HCT116 (cell line): ENCODE results near the gene RGS6. TPM values are rescaled to one million over a fixed set of nuclear protein-coding genes. Genes with fewer than 3 reads are reported as not detected.

ENCODE experiments used
- ATAC-seq: fragments of 200-7000 bp; cut with Tn5 transposase; 2 replicates; pipeline ENCODE4 v1.9.1; 2020; ENCODE audit warnings: mild to moderate bottlenecking, moderate library complexity
- BruUV-seq: library from RNA; stranded (reverse); fragments of 400-500 nt; replicated peaks from 2 replicates; lab custom pipeline; 2021; lab: Mats Ljungman, UMichigan
- CTCF ChIA-PET: fragments of 300-600 bp; sonication (Branson Sonifier 250); formaldehyde crosslinking; loops from one replicate; lab custom pipeline; 2021; ENCODE audit warnings: antibody characterized with exemption; lab: Charles Lee
- POLR2A ChIA-PET: fragments of 300-600, 350-600 bp; sonication (Branson Sonifier 250); formaldehyde crosslinking; loops from one replicate; lab custom pipeline; 2021; ENCODE audit warnings: antibody characterized with exemption; lab: Charles Lee
- RAD21 ChIA-PET, 2 experiments: fragments of 300-600 bp; sonication (Branson Sonifier 250); formaldehyde crosslinking; loops; one replicate each; lab custom pipeline; 2023; ENCODE audit warnings: low total read pairs in 2 of 2; ENCODE audit not compliant: uncharacterized antibody in 2 of 2, unreplicated experiment in 2 of 2, low non-redundant PET in 1 of 2; lab: Charles Lee
- DNase-seq: peaks from one replicate; pipeline ENCODE4 v3.0.0-alpha.2; 2010; ENCODE audit warnings: low read depth, low spot score
- H2AFZ ChIP-seq: fragments of 200-600 bp; shearing (Covaris generic), sonication (generic); 2 replicates; pipeline ENCODE4 v1.6.1; 2017; ENCODE audit warnings: low read depth, mixed run types, mixed read lengths, antibody characterized with exemption, low read length; ENCODE audit not compliant: poor library complexity, severe bottlenecking
- H3K27ac ChIP-seq: 2 replicates; pipeline ENCODE4 v1.5.1; 2012; ENCODE audit warnings: low read depth, low read length
- H3K27me3 ChIP-seq: fragments of 200-600 bp; sonication (generic); 2 replicates; pipeline ENCODE4 v1.6.1; 2016; ENCODE audit warnings: mixed run types, low read length, mixed read lengths; ENCODE audit not compliant: insufficient read depth
- H3K36me3 ChIP-seq, 2 experiments: fragments of 200-500 bp in 1 of 2; fragments of 200-600 bp in 1 of 2; sonication (Bioruptor generic) in 1 of 2; sonication (generic) in 1 of 2; 2 replicates each; pipeline versions ENCODE4 v1.5.1 to v1.6.1; 2014 to 2016; ENCODE audit warnings: low read length in 2 of 2, inconsistent platforms in 1 of 2, mixed read lengths in 1 of 2, mixed run types in 1 of 2; ENCODE audit not compliant: insufficient read depth in 2 of 2, control insufficient read depth in 1 of 2
- H3K4me1 ChIP-seq, 2 experiments: fragments of 200-600 bp in 1 of 2; sonication (generic) in 1 of 2; 2 replicates each; pipeline versions ENCODE4 v1.5.1 to v1.6.1; 2012 to 2017; ENCODE audit warnings: low read length in 2 of 2, inconsistent platforms in 1 of 2, mild to moderate bottlenecking in 1 of 2, mixed read lengths in 1 of 2, mixed run types in 1 of 2, moderate library complexity in 1 of 2; ENCODE audit not compliant: insufficient read depth in 2 of 2, control insufficient read depth in 1 of 2
- H3K4me2 ChIP-seq: fragments of 200-600 bp; sonication (generic); 2 replicates; pipeline ENCODE4 v1.6.1; 2017; ENCODE audit warnings: mixed run types, low read length, mixed read lengths
- H3K4me3 ChIP-seq, 2 experiments: fragments of 200-600 bp in 1 of 2; sonication (generic) in 1 of 2; replicated peaks in 1 of 2; 2 replicates each; pipeline ENCODE4 v1.5.1; 2011 to 2016; ENCODE audit warnings: low read length in 2 of 2, control low read depth in 1 of 2, low read depth in 1 of 2, mild to moderate bottlenecking in 1 of 2, mixed read lengths in 1 of 2, mixed run types in 1 of 2
- H3K79me2 ChIP-seq: fragments of 200-600 bp; sonication (generic); 2 replicates; pipeline ENCODE4 v1.6.1; 2017; ENCODE audit warnings: mild to moderate bottlenecking, mixed run types, low read length, moderate library complexity, mixed read lengths; ENCODE audit not compliant: insufficient read depth
- H3K9ac ChIP-seq: fragments of 200-600 bp; sonication (generic); 2 replicates; pipeline ENCODE4 v1.6.1; 2016; ENCODE audit warnings: low read length, mixed read lengths
- H3K9me2 ChIP-seq: fragments of 200-600 bp; sonication (generic), shearing (Covaris generic); 2 replicates; pipeline ENCODE4 v1.6.1; 2017; ENCODE audit warnings: mixed run types, mild to moderate bottlenecking, moderate library complexity; ENCODE audit not compliant: insufficient read depth
- H3K9me3 ChIP-seq, 2 experiments: fragments of 200-500 bp in 1 of 2; fragments of 200-600 bp in 1 of 2; sonication (Bioruptor generic) in 1 of 2; sonication (generic) in 1 of 2; 2 replicates each; pipeline ENCODE4 v1.6.1; 2014 to 2017; ENCODE audit warnings: low read length in 2 of 2, mixed read lengths in 2 of 2, inconsistent platforms in 1 of 2, low read depth in 1 of 2, mild to moderate bottlenecking in 1 of 2, mixed run types in 1 of 2, moderate library complexity in 1 of 2; ENCODE audit not compliant: control insufficient read depth in 1 of 2, insufficient read depth in 1 of 2
- H4K20me1 ChIP-seq: fragments of 200-600 bp; sonication (generic), shearing (Covaris generic); 2 replicates; pipeline ENCODE4 v1.6.1; 2017; ENCODE audit warnings: mixed run types, mild to moderate bottlenecking, moderate library complexity; ENCODE audit not compliant: insufficient read depth
- CEBPB ChIP-seq: IDR thresholded peaks from 2 replicates; pipeline ENCODE4 v1.6.1; 2012; ENCODE audit warnings: low read depth
- EGR1 ChIP-seq: IDR thresholded peaks from 2 replicates; pipeline ENCODE4 v1.6.1; 2012; ENCODE audit warnings: low read depth
- EZH2phosphoT487 ChIP-seq: fragments of 200-600 bp; IDR thresholded peaks from 2 replicates; pipeline ENCODE4 v1.6.1; 2018; ENCODE audit warnings: antibody characterized with exemption, borderline replicate concordance
- FOSL1 ChIP-seq: IDR thresholded peaks from 2 replicates; pipeline ENCODE4 v1.6.1; 2012; ENCODE audit warnings: low read depth
- RAD21 ChIP-seq: IDR thresholded peaks from 2 replicates; pipeline ENCODE4 v1.6.1; 2012; ENCODE audit warnings: low read depth, mild to moderate bottlenecking
- SIN3A ChIP-seq: IDR thresholded peaks from 2 replicates; pipeline ENCODE4 v1.6.1; 2012; ENCODE audit warnings: low read depth
- SP1 ChIP-seq: IDR thresholded peaks from 2 replicates; pipeline ENCODE4 v1.6.1; 2012; ENCODE audit warnings: low read depth
- SRF ChIP-seq: IDR thresholded peaks from 2 replicates; pipeline ENCODE4 v1.6.1; 2012; ENCODE audit warnings: low read depth
- ZFX ChIP-seq: fragments of 450-650 bp; IDR thresholded peaks from 2 replicates; pipeline ENCODE4 v1.6.1; 2017
- ZNF274 ChIP-seq: fragments of 200-500 bp; sonication (Bioruptor generic); IDR thresholded peaks from 2 replicates; pipeline ENCODE4 v1.6.1; 2014; ENCODE audit warnings: mild to moderate bottlenecking, low read depth, low read length, inconsistent platforms
- intact Hi-C: fragments of 100-400 bp; cut with micrococcal nuclease; formaldehyde crosslinking; loops from 2 replicates; pipeline ENCODE4 v1.10.0; 2022
- total RNA-seq: library from RNA; stranded (reverse); gene quantifications from one replicate; pipeline ENCODE4 v1.2.1, GENCODE V29; 2021; ENCODE audit not compliant: unreplicated experiment
- TF ChIP-seq, protein P1 (sequence below): IDR thresholded peaks from 2 replicates; pipeline ENCODE4 v1.6.1; 2011; ENCODE audit warnings: mild to moderate bottlenecking, low read length, moderate library complexity; ENCODE audit not compliant: insufficient replicate concordance; ENCODE audit errors: extremely low read depth
- TF ChIP-seq, protein P2 (sequence below): IDR thresholded peaks from 2 replicates; pipeline ENCODE4 v1.6.1; 2012

The RGS6 gene
- total RNA-seq, 1 experiment from 2014 or later, result 4.7 TPM

DNA sequence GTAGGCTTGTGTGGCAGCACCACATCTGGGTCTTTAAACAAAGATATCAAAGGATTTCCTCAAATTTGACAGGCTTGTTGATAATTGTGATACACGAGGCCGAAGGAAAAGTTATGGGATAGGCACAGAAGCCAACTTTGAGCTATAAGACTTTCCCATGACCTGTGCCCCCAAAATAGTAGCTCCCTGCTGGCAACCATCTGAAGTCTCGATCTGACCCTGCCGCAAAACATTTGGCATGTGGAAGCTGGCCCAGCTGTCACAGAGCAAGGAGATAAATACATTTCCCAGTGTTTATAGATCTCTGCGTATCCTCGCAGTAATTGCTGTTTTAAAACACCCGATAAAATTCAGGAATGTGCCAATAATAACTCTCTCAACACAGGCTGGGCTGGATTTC is 26.4 kb upstream of the RGS6 start:
- Histone ChIP-seq H3K4me3 (no peak overlapping the region), H2AFZ (no peak overlapping the region), H3K27ac (no peak overlapping the region), H3K4me2 (no peak overlapping the region), H3K27me3 (no peaks in the 10 kb centered on the region), H3K9me2 (no peaks in the 10 kb centered on the region), H4K20me1 (no peaks in the 10 kb centered on the region), H3K9me3 (no peaks in the 10 kb centered on the region), H3K79me2 (no peaks in the 10 kb centered on the region), H3K4me1 (peaks cover 0 to 3% of the 10 kb centered on the region in 2 experiments; a peak in 1 of 4 replicates), H3K36me3 (no peaks in the 10 kb centered on the region), H3K9ac (no peak overlapping the region)
- POLR2A ChIA-PET, result no interaction called here
- ATAC-seq, result no peak
- TF ChIP-seq CEBPB (no peak), EGR1 (no peak), FOSL1 (no peak), EZH2phosphoT487 (no peak), RAD21 (no peak), SP1 (no peak), SRF (no peak), ZFX (no peak), SIN3A (no peak), ZNF274 (no peak)
- TF ChIP-seq, protein P1, sequence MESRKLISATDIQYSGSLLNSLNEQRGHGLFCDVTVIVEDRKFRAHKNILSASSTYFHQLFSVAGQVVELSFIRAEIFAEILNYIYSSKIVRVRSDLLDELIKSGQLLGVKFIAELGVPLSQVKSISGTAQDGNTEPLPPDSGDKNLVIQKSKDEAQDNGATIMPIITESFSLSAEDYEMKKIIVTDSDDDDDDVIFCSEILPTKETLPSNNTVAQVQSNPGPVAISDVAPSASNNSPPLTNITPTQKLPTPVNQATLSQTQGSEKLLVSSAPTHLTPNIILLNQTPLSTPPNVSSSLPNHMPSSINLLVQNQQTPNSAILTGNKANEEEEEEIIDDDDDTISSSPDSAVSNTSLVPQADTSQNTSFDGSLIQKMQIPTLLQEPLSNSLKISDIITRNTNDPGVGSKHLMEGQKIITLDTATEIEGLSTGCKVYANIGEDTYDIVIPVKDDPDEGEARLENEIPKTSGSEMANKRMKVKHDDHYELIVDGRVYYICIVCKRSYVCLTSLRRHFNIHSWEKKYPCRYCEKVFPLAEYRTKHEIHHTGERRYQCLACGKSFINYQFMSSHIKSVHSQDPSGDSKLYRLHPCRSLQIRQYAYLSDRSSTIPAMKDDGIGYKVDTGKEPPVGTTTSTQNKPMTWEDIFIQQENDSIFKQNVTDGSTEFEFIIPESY, result no peak
- TF ChIP-seq, protein P2, sequence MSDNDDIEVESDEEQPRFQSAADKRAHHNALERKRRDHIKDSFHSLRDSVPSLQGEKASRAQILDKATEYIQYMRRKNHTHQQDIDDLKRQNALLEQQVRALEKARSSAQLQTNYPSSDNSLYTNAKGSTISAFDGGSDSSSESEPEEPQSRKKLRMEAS, result no peak
- CTCF ChIA-PET, result no interaction called here
- RAD21 ChIA-PET, result no interaction called here
- DNase-seq, result no peak
- BruUV-seq, result no TSS peak
- intact Hi-C loops, result no loop called here
